Stomach smooth muscle (tissue), 2 donors: ENCODE measurements around the gene NDUFB2.

Source experiments
- H3K27ac ChIP-seq: one replicate; pipeline ENCODE4 v1.7.0; 2013; ENCODE audit warnings: mild to moderate bottlenecking, low read length, inconsistent platforms
- H3K27me3 ChIP-seq, 2 donors: one replicate each; pipeline ENCODE4 v1.7.0; 2013; ENCODE audit warnings: low read length in 2 of 2; ENCODE audit not compliant: insufficient read depth in 2 of 2, control insufficient read depth in 1 of 2
- H3K36me3 ChIP-seq, 2 donors: one replicate each; pipeline ENCODE4 v1.7.0; 2013; ENCODE audit warnings: low read length in 2 of 2; ENCODE audit not compliant: control insufficient read depth in 2 of 2, insufficient read depth in 2 of 2
- H3K4me1 ChIP-seq: one replicate; pipeline ENCODE4 v1.7.0; 2013; ENCODE audit warnings: low read length; ENCODE audit not compliant: control insufficient read depth, insufficient read depth
- H3K4me3 ChIP-seq, 2 donors: one replicate each; pipeline ENCODE4 v1.7.0; 2013; ENCODE audit warnings: low read length in 2 of 2
- H3K9ac ChIP-seq, 2 donors: one replicate each; pipeline ENCODE4 v1.7.0; 2013; ENCODE audit warnings: low read length in 2 of 2, mild to moderate bottlenecking in 1 of 2
- H3K9me3 ChIP-seq, 2 donors: one replicate each; pipeline ENCODE4 v1.7.0; 2013; ENCODE audit warnings: low read length in 2 of 2; ENCODE audit not compliant: control insufficient read depth in 2 of 2
- donor health status: healthy.
- donor health status: Pancreatic carcinoma.

The NDUFB2 gene

DNA sequence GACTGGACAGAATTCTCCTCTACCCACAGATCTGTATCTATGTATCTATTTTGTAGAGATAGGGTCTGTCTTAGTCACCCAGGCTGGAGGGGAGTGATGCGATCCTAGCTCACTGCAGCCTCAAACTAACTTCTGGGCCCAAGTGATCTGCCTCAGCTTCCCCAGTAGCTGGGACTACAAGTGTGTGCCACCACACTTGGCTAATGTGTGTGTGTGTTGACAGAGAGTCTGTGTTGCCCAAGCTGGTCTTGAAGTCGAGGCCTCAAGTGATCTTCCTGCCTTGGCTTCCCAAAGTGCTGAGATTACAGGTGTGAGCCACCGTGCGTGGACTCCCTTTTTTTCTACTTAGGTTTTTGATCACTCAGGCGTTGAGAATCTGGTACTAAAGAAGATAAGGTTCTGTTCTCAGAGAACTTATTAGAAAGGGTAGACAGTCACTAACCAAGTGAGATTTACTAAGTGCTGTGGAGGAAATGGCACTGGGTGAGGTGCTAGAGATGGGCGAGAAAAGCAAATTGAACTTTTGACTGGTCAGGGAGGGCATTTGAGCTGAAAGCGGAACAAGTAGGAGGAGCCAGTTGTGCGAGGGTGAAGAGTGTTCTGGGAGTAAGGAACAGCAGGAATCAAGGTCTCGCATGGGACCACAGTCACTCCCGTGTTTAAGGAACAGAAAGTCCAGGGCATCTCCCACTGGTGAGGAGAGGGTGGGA lies 18.0 kb downstream of the NDUFB2 start:
- no peak overlapping the region for H3K4me3 ChIP-seq
- no peaks in the 10 kb centered on the region for H3K4me1 ChIP-seq
- no peaks in the 10 kb centered on the region for H3K27me3 ChIP-seq
- peaks cover 0 to 2% of the 10 kb centered on the region in 2 donors for H3K36me3 ChIP-seq
- H3K9me3 ChIP-seq, result no peaks in the 10 kb centered on the region
- no peak overlapping the region for H3K9ac ChIP-seq
- no peak overlapping the region for H3K27ac ChIP-seq

GRCh38 chr7:140719721-140720120 lies 23.2 kb downstream of the NDUFB2 start:
- no peaks in the 10 kb centered on the region for H3K9me3 ChIP-seq
- peaks cover 3 to 4% of the 10 kb centered on the region in 2 donors for H3K36me3 ChIP-seq
- no peak overlapping the region for H3K27ac ChIP-seq
- H3K9ac ChIP-seq, result no peak overlapping the region
- no peaks in the 10 kb centered on the region for H3K27me3 ChIP-seq
- H3K4me3 ChIP-seq, result no peak overlapping the region
- H3K4me1 ChIP-seq, result no peaks in the 10 kb centered on the region

GRCh38 chr7:140722254-140722653 lies 25.7 kb downstream of the NDUFB2 start:
- Histone ChIP-seq H3K36me3 (peaks cover 7 to 9% of the 10 kb centered on the region in 2 donors), H3K9me3 (no peaks in the 10 kb centered on the region), H3K9ac (no peak overlapping the region), H3K4me3 (no peak overlapping the region), H3K27ac (no peak overlapping the region), H3K27me3 (no peaks in the 10 kb centered on the region), H3K4me1 (no peaks in the 10 kb centered on the region)

GRCh38 chr7:140723006-140723405 lies 26.5 kb downstream of the NDUFB2 start:
- Histone ChIP-seq H3K4me1 (no peaks in the 10 kb centered on the region), H3K27me3 (no peaks in the 10 kb centered on the region), H3K4me3 (no peak overlapping the region), H3K36me3 (peaks cover 7 to 9% of the 10 kb centered on the region in 2 donors), H3K9me3 (no peaks in the 10 kb centered on the region), H3K27ac (no peak overlapping the region), H3K9ac (no peak overlapping the region)

GRCh38 chr7:140723574-140723973 lies 27.1 kb downstream of the NDUFB2 start:
- H3K27me3 ChIP-seq, result no peaks in the 10 kb centered on the region
- H3K27ac ChIP-seq, result no peak overlapping the region
- no peak overlapping the region for H3K9ac ChIP-seq
- no peaks in the 10 kb centered on the region for H3K4me1 ChIP-seq
- H3K4me3 ChIP-seq, result no peak overlapping the region
- H3K36me3 ChIP-seq, result peaks cover 7 to 9% of the 10 kb centered on the region in 2 donors
- no peaks in the 10 kb centered on the region for H3K9me3 ChIP-seq

DNA sequence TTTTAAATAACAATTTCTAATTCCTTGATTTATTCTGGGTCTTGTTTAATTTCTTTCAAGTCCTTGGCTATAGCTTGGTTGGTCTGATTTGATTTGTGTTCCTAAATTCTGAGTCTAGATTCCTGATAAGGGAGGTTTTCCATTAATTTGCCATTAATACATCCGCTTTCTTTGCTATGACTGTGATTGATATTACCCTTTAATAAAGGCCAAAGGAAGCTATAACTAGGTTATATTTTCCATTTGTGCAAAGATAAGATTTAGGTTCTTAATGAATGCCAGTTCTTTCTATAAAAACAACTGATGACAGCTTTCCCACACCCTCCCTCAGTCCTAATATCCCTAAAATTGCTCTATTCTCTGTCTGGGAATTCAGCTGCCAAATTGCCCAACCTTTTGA lies 28.2 kb downstream of the NDUFB2 start:
- Histone ChIP-seq H3K27me3 (no peaks in the 10 kb centered on the region), H3K9ac (no peak overlapping the region), H3K27ac (no peak overlapping the region), H3K36me3 (peaks cover 7 to 9% of the 10 kb centered on the region in 2 donors), H3K4me3 (no peak overlapping the region), H3K4me1 (no peaks in the 10 kb centered on the region), H3K9me3 (no peaks in the 10 kb centered on the region)

GRCh38 chr7:140726281-140726680 lies 29.8 kb downstream of the NDUFB2 start:
- Histone ChIP-seq H3K36me3 (peaks cover 9% of the 10 kb centered on the region in 2 donors), H3K9ac (no peak overlapping the region), H3K4me1 (no peaks in the 10 kb centered on the region), H3K27me3 (no peaks in the 10 kb centered on the region), H3K27ac (no peak overlapping the region), H3K9me3 (no peaks in the 10 kb centered on the region), H3K4me3 (no peak overlapping the region)

DNA sequence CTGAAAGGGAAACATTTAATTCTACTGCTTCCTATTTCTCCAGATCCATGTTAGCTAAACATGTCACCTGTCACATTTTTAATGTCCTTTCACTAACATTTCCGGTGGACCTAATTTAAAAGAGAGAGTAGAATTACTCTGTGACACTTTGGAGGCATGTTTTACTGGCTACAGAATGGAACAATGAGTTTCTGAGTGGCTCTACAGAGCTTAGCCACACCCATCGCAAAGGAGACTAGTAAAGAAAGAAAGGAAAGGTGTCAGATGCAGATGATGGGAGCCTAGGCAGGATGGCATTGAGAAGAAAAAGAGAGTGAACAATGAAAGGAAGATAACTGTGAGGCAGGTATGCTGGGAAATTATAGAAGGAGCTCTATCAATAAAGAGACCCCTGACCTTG lies 35.9 kb downstream of the NDUFB2 start:
- no peak overlapping the region for H3K9ac ChIP-seq
- peaks cover 0 to 5% of the 10 kb centered on the region in 2 donors for H3K36me3 ChIP-seq
- H3K9me3 ChIP-seq, result no peaks in the 10 kb centered on the region
- no peaks in the 10 kb centered on the region for H3K4me1 ChIP-seq
- no peak overlapping the region for H3K4me3 ChIP-seq
- H3K27me3 ChIP-seq, result no peaks in the 10 kb centered on the region
- no peak overlapping the region for H3K27ac ChIP-seq

DNA sequence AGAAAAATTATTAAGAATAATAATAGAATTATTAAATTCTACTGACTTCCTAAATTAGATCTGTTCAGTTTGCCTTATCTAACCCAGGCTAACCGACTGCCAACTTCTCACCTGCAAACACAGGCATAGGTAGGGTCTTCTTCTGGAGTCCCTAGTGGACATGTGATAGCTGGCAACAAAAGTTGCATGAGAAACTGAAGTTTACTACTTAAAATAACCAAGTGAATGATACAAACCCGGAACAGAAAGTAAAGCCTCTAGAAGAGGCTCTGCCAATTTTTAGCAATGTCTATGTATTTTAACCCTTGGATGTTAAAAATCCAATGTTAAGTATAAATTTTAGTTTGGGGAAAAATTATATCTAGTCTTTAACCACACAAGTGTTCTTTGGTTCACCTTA lies 37.6 kb downstream of the NDUFB2 start:
- no peaks in the 10 kb centered on the region for H3K27me3 ChIP-seq
- no peaks in the 10 kb centered on the region for H3K9me3 ChIP-seq
- no peak overlapping the region for H3K9ac ChIP-seq
- H3K4me3 ChIP-seq, result no peak overlapping the region
- H3K27ac ChIP-seq, result no peak overlapping the region
- no peaks in the 10 kb centered on the region for H3K4me1 ChIP-seq
- peaks cover 2 to 10% of the 10 kb centered on the region in 2 donors for H3K36me3 ChIP-seq

DNA sequence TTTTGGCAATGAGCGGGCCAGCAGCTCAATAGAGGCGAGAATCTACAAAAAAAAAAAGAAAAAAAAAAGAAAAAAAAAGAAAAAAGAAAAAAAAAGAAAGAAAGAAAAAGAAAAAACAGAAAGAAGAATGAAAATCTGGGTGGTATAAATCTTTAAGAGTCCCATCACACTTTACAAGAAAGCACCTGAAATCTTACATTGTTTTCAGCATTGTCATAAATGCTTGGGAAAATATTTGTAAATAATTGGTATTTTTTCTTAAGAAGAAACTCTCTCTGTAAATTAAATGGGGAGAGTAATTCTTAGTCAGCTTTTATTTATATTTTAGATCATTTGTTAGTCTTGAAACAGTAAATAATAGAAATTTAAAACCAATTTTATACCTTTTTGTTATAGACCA lies 38.2 kb downstream of the NDUFB2 start:
- Histone ChIP-seq H3K9ac (no peak overlapping the region), H3K27me3 (no peaks in the 10 kb centered on the region), H3K4me1 (no peaks in the 10 kb centered on the region), H3K27ac (no peak overlapping the region), H3K4me3 (no peak overlapping the region), H3K9me3 (no peaks in the 10 kb centered on the region), H3K36me3 (peaks cover 5 to 13% of the 10 kb centered on the region in 2 donors)

DNA sequence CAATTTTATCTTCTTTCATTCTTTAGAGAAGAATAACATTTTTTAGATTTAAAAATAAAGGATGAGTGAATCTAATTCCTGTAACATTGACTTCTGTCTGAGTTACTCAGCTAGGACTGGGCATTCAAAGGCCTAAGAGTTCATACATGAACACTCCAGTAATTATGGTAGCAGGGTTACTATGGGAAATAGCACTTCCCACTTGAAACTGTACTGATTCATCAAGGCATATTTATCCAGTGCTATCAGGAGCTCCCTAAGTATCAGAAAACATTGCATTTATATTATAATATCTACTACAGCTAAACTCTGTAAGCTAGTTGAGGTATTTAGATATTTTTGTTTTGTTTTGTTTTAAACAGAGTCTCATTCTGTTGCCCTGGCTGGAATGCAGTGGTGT lies 41.8 kb downstream of the NDUFB2 start:
- no peaks in the 10 kb centered on the region for H3K9me3 ChIP-seq
- H3K4me3 ChIP-seq, result no peak overlapping the region
- no peaks in the 10 kb centered on the region for H3K4me1 ChIP-seq
- peaks cover 9 to 10% of the 10 kb centered on the region in 2 donors for H3K36me3 ChIP-seq
- no peak overlapping the region for H3K27ac ChIP-seq
- no peak overlapping the region for H3K9ac ChIP-seq
- no peaks in the 10 kb centered on the region for H3K27me3 ChIP-seq
